NB4 (cell line): ENCODE data around the gene CEP350.
A peak's percentile ranks its signal among the peaks of the same experiment; 100 is the strongest.

ENCODE experiments used
- DNase-seq: peaks from one replicate; pipeline ENCODE4 v3.0.0; 2010; ENCODE audit warnings: low read depth
- H3K4me3 ChIP-seq: one replicate; pipeline ENCODE4 v1.5.1; 2011; ENCODE audit warnings: mild to moderate bottlenecking, low read depth, low read length, moderate library complexity
- MYC ChIP-seq: IDR thresholded peaks from 2 replicates; pipeline ENCODE4 v1.6.1; 2011; ENCODE audit warnings: low read depth, low read length
- POLR2A ChIP-seq: IDR thresholded peaks from 2 replicates; pipeline ENCODE4 v1.6.1; 2011; ENCODE audit warnings: mild to moderate bottlenecking; ENCODE audit not compliant: insufficient read length; ENCODE audit errors: extremely low read depth
- TF ChIP-seq, protein P1 (sequence below): IDR thresholded peaks from 2 replicates; pipeline ENCODE4 v1.6.1; 2011; ENCODE audit warnings: low read depth, low read length
- TF ChIP-seq, protein P2 (sequence below): IDR thresholded peaks from one replicate; pipeline ENCODE4 v1.5.1; 2012; ENCODE audit warnings: low read depth, low read length

CEP350 gene, protein sequence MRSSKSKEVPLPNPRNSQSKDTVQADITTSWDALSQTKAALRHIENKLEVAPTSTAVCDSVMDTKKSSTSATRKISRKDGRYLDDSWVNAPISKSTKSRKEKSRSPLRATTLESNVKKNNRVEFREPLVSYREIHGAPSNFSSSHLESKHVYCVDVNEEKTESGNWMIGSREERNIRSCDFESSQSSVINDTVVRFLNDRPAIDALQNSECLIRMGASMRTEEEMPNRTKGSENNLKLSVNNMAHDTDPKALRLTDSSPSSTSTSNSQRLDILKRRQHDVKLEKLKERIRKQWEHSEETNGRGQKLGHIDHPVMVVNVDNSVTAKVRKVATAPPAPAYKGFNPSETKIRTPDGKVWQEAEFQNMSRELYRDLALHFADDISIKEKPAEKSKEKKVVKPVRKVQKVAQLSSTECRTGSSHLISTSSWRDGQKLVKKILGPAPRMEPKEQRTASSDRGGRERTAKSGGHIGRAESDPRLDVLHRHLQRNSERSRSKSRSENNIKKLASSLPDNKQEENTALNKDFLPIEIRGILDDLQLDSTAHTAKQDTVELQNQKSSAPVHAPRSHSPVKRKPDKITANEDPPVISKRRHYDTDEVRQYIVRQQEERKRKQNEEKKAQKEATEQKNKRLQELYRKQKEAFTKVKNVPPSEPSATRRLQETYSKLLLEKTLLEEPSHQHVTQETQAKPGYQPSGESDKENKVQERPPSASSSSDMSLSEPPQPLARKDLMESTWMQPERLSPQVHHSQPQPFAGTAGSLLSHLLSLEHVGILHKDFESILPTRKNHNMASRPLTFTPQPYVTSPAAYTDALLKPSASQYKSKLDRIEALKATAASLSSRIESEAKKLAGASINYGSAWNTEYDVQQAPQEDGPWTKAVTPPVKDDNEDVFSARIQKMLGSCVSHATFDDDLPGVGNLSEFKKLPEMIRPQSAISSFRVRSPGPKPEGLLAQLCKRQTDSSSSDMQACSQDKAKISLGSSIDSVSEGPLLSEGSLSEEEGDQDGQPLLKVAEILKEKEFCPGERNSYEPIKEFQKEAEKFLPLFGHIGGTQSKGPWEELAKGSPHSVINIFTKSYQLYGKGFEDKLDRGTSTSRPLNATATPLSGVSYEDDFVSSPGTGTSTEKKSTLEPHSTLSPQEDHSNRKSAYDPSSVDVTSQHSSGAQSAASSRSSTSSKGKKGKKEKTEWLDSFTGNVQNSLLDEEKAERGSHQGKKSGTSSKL (N-terminal part only)

DNA sequence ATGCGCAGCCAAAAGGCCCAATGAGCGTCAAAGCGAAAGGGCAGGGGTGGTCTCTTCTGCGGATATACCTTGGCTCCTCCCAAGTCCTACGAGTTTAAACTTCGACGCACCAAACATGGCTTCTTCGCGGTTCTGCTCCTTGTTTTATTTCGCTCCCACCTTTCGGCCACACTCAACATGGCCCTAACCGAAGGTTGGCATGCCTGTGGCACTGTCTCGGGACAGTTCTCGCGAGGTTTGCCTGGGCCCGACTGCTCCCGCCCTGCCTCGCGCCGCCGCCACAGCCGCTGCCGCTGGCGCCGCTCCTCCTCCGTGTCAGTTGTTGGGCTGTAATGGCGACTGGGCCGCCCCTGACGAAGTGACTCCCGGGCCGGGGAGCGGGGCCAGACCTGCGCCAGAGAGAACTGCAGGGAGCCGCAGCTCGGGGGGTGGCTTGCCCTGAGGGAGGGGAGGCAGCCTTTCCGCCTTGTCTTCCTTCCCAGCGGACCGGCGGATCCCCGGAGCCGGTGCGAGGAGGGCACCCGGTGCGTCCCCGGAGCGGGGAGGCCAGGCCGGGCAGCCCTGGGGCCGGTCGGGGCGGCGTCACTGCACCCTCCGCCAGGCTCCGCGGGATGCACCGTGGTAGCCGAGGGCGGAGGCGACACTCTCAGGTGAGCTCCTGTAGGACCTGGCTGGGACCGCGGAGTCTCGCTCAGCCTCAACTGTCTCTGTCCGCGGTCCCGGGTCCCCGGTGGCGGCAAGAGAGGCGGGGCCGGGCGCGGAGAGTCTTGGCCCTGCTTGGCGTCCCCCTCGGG is at the start of gene CEP350:
Gene CEP350 (plus strand): TSS at position 318 of the 794 bp plus-strand sequence. CDS start 31,372 bp downstream, outside the sequence.
- DNase-seq: peak; percentile 99
- peak within 1 kb of the TSS; percentile 91 for H3K4me3 ChIP-seq
- TF ChIP-seq, protein P1, sequence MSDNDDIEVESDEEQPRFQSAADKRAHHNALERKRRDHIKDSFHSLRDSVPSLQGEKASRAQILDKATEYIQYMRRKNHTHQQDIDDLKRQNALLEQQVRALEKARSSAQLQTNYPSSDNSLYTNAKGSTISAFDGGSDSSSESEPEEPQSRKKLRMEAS: peak; percentile 79; the same call in 1 of the 2 replicates
- TF ChIP-seq POLR2A (peak; percentile 63), MYC (peak; percentile 44; the same call in 1 of the 2 replicates)
- TF ChIP-seq, protein P2, sequence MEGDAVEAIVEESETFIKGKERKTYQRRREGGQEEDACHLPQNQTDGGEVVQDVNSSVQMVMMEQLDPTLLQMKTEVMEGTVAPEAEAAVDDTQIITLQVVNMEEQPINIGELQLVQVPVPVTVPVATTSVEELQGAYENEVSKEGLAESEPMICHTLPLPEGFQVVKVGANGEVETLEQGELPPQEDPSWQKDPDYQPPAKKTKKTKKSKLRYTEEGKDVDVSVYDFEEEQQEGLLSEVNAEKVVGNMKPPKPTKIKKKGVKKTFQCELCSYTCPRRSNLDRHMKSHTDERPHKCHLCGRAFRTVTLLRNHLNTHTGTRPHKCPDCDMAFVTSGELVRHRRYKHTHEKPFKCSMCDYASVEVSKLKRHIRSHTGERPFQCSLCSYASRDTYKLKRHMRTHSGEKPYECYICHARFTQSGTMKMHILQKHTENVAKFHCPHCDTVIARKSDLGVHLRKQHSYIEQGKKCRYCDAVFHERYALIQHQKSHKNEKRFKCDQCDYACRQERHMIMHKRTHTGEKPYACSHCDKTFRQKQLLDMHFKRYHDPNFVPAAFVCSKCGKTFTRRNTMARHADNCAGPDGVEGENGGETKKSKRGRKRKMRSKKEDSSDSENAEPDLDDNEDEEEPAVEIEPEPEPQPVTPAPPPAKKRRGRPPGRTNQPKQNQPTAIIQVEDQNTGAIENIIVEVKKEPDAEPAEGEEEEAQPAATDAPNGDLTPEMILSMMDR: no peak

DNA sequence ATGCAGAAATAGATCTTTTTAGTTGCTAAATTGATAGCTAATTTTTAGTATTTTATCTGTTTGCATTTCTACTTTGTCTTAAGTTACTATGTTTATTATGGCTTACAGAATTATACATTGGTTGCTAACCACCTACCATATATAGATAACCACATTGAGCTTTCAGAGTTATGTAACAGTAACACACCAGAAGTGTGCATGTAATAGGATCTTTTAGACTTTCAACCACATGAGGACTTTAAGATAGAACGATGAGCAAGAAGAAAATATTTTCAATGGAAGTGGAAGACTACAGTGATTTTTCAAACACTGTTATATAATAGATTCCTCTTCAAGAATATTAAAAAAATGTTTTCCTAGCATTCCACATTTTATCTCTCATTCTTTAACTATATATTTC is 43.7 kb upstream of the CEP350 start:
- DNase-seq: no peak

DNA sequence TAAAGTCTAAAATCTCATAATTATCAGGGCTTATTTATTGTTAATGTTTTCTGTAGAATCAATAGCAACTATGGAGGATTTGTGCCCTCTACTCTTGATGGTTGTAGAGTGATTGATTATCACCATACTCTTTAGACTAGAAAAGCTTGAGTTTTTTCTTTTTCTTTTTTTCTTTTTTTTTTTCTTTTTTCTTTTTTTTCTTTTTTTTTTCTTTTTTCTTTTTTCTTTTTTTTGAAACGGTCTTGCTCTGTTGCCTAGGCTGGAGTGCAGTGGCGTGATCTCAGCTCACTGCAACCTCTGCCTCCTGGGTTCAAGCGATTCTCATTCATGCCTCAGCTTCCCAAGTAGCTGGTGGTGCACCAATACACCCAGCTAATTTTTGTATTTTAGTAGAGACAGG is 42.8 kb upstream of the CEP350 start:
- no peak overlapping the region for H3K4me3 ChIP-seq
- TF ChIP-seq, protein P2: no peak
- TF ChIP-seq POLR2A (no peak), MYC (no peak)
- TF ChIP-seq, protein P1: no peak
- DNase-seq: no peak

More for the DNA sequence above, 43.7 kb upstream of the CEP350 start:
- TF ChIP-seq MYC (no peak), POLR2A (no peak)
- TF ChIP-seq, protein P2: no peak
- TF ChIP-seq, protein P1: no peak
- no peak overlapping the region for H3K4me3 ChIP-seq

DNA sequence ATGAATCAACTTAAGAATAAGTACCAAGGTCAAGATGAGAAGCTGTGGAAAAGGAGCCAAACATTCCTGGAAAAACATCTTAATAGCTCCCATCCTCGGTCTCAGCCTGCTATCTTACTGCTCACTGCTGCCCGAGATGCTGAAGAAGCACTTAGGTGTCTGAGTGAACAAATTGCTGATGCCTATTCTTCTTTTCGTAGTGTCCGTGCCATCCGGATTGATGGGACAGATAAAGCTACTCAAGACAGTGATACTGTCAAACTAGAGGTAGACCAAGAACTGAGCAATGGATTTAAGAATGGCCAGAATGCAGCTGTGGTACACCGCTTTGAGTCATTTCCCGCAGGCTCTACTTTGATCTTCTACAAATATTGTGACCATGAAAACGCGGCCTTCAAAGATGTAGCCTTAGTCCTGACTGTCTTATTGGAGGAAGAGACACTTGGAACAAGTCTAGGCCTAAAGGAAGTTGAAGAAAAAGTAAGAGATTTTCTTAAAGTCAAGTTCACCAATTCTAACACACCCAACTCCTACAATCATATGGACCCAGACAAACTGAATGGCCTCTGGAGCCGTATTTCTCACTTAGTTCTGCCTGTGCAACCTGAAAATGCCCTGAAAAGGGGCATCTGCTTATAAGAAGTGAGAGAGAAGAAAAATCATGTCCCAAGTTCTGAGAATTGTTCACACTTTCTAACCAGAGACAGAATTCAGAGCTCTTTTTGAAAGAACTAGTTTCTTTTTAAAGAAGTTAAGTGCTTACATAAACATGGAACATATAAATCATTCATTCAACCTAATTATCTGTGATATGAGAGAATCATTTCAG is 36.8 kb upstream of the CEP350 start:
- no peak for DNase-seq
- TF ChIP-seq MYC (no peak), POLR2A (no peak)
- TF ChIP-seq, protein P2: no peak
- TF ChIP-seq, protein P1: no peak
- H3K4me3 ChIP-seq: no peak overlapping the region
